ENCODE results near the gene IL17RE.
"Not testable (repeated sequence)": the region's sequence is repeated elsewhere in the genome, so short reads cannot be mapped to it uniquely, and the experiment has no call there.

The IL17RE gene

DNA sequence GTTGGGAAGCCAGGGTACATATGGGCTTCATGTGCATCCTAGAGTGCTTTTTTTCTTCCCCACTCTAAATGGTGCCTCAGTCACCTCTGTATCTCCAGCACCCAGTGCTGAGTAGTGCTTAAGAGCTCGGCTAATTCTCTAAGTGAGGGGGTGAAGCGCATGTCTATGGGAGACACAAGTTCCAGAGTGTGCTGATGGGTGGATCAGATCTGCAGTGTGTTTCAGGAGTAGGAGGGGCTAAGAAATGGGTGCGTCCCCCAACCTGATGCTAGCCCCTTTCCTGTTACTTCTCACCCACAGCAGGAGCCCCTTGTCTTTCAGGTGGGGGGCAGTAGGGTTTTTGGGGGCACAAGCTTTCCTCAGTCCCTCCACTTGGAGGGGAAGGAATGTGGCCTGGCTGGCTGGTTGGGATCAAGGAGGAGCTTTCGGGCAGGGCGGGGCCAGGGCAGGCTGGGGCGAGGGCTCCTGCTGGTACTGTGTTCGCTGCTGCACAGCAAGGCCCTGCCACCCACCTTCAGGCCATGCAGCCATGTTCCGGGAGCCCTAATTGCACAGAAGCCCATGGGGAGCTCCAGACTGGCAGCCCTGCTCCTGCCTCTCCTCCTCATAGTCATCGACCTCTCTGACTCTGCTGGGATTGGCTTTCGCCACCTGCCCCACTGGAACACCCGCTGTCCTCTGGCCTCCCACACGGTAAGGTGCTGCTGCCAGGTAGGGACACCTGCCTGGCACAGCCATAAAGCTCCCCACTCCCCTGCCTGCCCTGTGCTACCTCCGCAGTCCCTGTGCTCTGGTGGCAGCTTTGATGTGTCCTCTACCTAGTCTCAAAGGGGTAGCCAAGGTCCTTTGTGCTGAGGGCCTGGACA is at the start of gene IL17RE:
Gene IL17RE (plus strand): TSS at position 477 of the 866 bp plus-strand sequence. CDS start 85 bp downstream, at position 562.
- DNase-seq, result peak in 1 of 58 donors; percentile 30

DNA sequence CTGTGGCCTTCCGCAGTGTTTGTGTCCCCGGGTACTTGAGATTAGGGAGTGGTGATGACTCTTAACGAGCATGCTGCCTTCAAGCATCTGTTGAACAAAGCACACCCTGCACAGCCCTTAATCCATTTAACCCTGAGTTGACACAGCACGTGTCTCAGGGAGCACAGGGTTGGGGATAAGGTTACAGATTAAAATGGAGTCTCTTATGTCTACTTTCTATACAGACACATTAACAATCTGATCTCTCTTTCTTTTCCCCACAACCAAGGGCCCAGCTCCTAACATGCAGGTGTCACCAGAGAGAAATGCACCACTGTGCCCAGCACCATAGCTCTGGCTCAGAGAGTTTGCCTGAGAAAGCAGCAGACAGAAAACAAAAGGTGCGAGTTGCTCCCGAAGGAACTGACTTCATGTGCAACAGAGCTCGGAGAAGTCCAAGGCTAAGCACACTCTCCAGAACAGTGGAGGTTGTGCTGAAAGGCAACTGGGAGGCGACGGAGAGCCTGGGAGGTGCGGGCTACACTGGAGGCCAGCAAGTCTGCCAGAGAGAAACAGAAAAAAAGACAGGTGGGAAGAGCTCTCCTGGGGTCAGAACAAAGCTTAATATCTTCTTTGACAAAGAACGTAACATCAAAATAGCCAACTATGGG is 48.2 kb upstream of the IL17RE start:
- DNase-seq, result not testable (repeated sequence)

- DNase-seq, result no peak
Observed at GRCh38 chr3:9855594-9855993, 47.1 kb upstream of the IL17RE start.

DNA sequence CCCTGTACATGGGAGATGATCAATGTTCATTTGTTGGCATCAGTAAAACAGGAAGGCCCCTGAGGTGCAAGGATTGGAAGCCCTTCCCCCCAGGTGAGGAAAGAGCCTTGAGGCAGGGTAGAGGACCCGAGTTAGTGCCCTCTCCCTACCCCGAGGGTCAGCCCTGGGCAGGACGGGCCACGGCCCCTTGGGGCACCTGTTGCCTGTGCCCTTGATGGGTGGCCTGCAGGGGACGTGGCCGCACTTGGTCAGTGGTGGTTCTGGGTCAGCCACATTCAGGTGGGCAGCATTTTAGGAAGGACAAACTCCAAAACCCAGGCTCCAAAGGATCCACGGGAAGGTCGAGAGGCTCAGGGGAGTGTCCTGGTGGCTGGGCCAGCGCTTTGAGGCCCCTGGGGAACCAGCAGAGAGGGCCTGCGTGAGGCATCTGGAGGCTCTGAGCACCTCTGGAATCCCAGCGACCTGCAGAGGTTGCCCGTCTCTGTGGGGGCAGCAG is 43.1 kb upstream of the IL17RE start:
- no peak for DNase-seq

- DNase-seq, result no peak
Observed at GRCh38 chr3:9861201-9861600, 41.4 kb upstream of the IL17RE start.

DNA sequence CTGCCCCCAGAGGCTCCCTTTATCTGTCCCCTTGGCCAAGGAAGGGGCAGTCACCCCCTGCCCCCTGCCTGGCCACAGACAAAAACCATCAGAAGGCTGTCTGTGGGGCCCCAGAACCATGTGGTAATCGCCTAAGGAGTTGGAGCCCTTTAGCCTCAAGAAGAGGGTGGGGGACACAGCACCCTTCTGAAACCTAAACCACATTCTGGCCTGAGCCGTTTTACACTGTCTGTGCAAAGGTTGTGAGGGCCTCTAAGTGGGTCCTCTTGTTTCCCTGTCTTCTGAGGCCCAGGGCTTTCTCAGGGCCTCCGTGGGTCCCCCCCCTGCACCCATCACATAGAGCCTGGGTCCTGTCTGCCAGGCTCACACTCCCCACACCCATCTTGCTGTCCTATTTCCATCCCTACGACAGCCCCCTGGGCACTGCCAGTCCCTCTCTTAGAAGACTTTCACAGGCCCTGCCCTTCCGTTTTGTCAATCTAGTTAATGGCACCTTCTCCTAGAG is 41.0 kb upstream of the IL17RE start:
- no peak for DNase-seq

DNA sequence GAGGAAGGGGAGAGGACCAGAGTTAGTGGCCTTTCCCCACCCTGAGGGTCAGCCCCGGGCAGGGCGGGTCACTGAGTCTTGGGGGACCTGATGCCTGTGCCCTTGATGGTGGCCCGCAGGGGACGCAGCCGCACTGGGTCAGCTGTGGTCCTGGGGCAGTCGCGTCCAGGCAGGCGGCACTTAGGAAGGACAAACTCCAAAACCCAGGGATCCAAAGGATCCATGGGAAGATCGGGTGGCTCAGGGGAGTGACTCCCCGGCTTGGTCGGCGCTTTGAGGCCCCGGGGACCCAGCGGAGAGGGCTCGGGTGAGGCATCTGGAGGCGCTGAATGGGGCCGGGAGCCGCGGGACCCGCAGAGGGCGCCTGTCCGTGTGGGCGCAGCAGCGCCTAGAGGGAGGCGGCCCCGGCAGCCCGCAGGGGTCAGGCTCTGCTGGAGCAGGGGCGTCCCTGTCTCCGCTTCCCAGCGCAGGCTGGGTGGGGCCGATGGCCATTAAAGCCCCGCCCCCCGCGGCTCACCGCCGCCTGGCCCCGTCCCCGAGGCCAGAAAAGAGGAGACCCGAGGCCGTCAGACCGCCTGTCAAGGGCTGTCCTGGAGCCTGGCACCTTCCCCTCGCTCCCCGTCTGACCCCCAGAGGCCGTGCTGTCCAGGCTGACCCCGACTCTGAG is 40.1 kb upstream of the IL17RE start:
- DNase-seq, result no peak

GRCh38 chr3:9863058-9863772 is 39.4 kb upstream of the IL17RE start:
- no peak for DNase-seq

GRCh38 chr3:9864200-9864927 is 38.3 kb upstream of the IL17RE start:
- peak in 54 of 58 donors; percentile 8 to 84 (median 56) for DNase-seq

DNA sequence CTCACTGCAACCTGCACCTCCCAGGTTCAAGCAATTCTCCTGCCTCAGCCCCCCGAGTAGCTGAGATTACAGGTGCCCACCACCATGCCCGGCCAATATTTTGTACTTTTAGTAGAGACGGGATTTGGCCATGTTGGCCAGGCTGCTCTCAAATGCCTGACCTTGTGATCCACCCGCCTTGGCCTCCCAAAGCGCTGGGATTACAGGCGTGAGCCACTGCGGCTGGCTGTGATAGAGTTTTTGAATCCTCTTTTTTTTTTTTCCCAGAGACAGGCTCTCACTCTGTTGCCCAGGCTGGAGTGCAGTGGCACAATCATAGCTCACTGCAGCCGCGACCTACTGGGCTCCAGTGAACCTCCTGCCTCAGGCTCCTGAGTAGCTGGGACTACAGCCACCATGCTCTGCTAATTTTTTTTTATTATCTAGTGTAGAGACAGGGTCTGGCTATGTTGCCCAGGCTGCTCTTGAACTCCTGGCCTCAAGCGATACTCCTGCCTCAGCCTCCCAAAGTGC is 37.5 kb upstream of the IL17RE start:
- not testable (repeated sequence) for DNase-seq

DNA sequence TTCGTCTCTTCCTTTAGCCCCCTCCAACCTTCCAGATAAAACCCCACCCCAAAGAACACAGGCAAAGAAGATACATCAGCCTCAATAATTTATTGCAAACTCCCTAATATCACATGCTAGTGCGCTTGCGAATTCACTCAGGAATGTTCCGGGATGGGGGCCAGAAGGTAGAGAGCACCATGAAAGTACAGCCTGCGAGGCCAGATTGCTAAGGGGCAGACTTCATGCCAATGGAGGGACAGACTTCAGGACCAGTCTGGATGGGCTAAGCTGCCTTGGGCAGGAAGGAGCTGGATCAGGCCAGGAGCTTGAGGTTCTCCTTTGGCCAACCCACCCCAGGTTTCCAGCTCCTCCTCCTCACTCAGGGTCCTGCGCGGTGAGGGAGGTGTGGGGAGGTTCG is 36.0 kb upstream of the IL17RE start:
- no peak for DNase-seq

DNA sequence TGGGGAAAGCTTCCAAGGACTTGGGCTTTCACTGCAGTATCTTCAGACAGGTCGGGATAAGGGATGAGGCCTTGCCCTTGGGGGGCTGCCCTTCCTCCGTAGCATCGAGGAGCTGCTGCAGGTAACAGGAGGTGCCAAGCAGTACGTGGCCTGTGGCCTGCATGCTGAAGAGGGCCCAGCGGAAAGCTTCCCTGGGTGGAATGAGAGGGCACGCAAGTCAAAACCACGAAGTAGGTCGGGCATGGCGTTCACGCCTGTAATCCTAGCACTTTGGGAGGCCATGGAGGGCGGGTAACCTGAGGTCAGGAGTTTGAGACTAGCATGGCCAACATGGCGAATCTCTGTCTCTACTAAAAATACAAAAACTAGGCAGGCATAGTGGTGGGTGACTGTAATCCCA is 35.5 kb upstream of the IL17RE start:
- DNase-seq, result no peak

DNA sequence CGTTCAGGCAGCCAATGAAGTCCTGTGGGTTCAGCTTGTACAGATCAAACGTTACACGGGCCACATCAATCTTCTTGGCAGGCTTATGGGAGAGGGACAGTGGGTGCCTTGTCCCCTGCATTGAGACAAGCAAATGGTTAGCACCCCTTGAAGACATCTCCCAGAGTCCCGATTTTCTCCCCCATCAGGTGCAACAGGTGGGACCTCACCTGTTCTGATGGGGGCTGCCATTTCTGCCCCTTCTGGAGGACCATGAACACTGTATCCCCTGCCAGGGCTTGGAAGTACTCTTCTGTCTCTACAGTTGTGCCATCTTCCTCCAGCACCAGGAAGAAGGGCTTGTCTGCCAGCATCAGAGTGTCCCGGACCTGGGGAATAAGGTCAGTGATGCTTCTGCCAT is 32.7 kb upstream of the IL17RE start:
- no peak for DNase-seq

DNA sequence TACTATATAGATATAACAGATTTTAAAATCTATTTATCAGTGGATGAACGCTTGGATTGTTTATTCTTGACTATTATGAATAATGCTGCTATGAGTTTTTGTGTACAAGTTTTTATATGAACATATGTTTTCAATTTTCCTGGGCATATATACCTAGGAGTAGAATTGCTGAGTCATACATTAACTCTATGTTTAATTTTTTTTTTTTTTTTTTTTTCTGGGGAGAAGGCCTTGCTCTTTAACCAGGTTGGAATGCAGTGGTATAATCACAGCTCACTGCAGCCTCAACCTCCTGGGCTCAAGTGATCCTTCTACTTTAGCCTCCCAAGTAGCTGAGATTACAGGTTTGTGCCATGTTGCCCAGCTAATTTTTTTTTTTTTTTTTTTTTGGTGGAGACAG is 31.7 kb upstream of the IL17RE start:
- DNase-seq, result no peak

DNA sequence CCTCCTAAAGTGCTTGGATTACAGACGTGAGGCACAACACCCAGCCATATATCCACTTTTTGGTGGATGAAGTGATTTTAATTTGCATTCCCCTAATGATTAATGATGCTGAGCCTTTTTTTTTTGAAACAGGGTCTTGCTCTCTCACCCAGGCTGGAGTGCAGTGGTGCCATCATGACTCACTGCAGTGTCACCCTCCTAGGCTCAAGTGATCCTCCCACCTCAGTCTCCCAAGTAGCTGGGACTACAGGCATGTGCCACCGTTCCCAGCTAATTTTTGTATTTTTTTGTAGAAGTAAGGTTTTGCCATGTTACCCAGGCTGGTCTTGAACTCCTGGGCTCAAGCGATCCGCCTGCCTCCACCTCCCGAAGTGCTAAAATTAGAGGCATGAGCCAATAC is 30.6 kb upstream of the IL17RE start:
- not testable (repeated sequence) for DNase-seq

- no peak for DNase-seq
Observed at GRCh38 chr3:9875448-9875847, 27.2 kb upstream of the IL17RE start.

DNA sequence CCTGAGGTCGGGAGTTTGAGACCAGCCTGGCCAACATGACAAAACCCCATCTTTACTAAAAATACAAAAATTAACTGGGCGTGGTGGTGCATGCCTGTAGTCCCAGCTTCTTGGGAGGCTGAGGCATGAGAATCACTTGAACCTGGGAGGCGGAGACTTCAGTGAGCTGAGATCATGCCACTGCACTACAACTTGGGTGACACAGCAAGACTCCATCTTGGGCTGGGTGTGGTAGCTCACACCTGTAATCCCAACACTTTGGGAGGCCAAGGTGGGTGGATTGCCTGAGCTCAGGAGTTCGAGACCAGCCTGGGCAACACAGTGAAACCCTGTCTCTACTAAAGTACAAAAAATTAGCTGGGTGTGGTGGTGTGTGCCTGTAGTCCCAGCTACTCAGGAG is 26.4 kb upstream of the IL17RE start:
- DNase-seq, result not testable (repeated sequence)

- DNase-seq, result no peak
Observed at GRCh38 chr3:9876991-9877390, 25.7 kb upstream of the IL17RE start.

- DNase-seq, result no peak
Observed at GRCh38 chr3:9878700-9879099, 23.9 kb upstream of the IL17RE start.
